ENCODE data around the gene CIITA. TPM values are rescaled to one million over a fixed set of nuclear protein-coding genes. Genes with fewer than 3 reads are reported as not detected.

CIITA gene
- total RNA-seq, 3 donors from 2014 or later = 5.6 to 14.6 (median 11.1) TPM

GRCh38 chr16:10831894-10832886 lies 44.8 kb upstream of the CIITA start:
- H3K27ac ChIP-seq = no peak overlapping the region
- H3K4me3 ChIP-seq = no peak overlapping the region
- intact Hi-C loops (cut with DNase I; ENCODE audit: low total_unique reads) = no loop called here
- H3K9me3 ChIP-seq = no peaks in the 10 kb centered on the region
- peaks cover 6 to 14% of the 10 kb centered on the region in 2 donors for H3K4me1 ChIP-seq
- TF ChIP-seq POLR2A (IDR thresholded peaks at IDR 0.05) = no peak
- no peak for TF ChIP-seq CTCF (IDR thresholded peaks at IDR 0.05)
- TF ChIP-seq POLR2AphosphoS5 (IDR thresholded peaks at IDR 0.05) = no peak
- H3K27me3 ChIP-seq = no peaks in the 10 kb centered on the region
- no peak for DNase-seq (ENCODE audit: low spot score in 2 of 2)
- no peaks in the 10 kb centered on the region for H3K36me3 ChIP-seq

GRCh38 chr16:10833271-10833670 lies 43.7 kb upstream of the CIITA start:
- H3K9me3 ChIP-seq = no peaks in the 10 kb centered on the region
- H3K27me3 ChIP-seq = no peaks in the 10 kb centered on the region
- H3K27ac ChIP-seq = no peak overlapping the region
- intact Hi-C loops (cut with DNase I; ENCODE audit: low total_unique reads) = no loop called here
- H3K4me3 ChIP-seq = no peak overlapping the region
- TF ChIP-seq POLR2A (IDR thresholded peaks at IDR 0.05) (no peak), CTCF (IDR thresholded peaks at IDR 0.05) (no peak), POLR2AphosphoS5 (IDR thresholded peaks at IDR 0.05) (no peak)
- no peak for DNase-seq (ENCODE audit: low spot score in 2 of 2)
- H3K4me1 ChIP-seq = peaks cover 0 to 7% of the 10 kb centered on the region in 2 donors
- no peaks in the 10 kb centered on the region for H3K36me3 ChIP-seq

GRCh38 chr16:10834130-10834529 lies 42.9 kb upstream of the CIITA start:
- intact Hi-C loops (cut with DNase I; ENCODE audit: low total_unique reads) = no loop called here
- no peak overlapping the region for H3K27ac ChIP-seq
- no peaks in the 10 kb centered on the region for H3K4me1 ChIP-seq
- TF ChIP-seq CTCF (IDR thresholded peaks at IDR 0.05) (no peak), POLR2AphosphoS5 (IDR thresholded peaks at IDR 0.05) (no peak), POLR2A (IDR thresholded peaks at IDR 0.05) (no peak)
- no peak for DNase-seq (ENCODE audit: low spot score in 2 of 2)
- H3K4me3 ChIP-seq = no peak overlapping the region
- H3K27me3 ChIP-seq = no peaks in the 10 kb centered on the region
- H3K9me3 ChIP-seq = no peaks in the 10 kb centered on the region
- H3K36me3 ChIP-seq = no peaks in the 10 kb centered on the region

- no peak for TF ChIP-seq CTCF (IDR thresholded peaks at IDR 0.05)
- TF ChIP-seq POLR2A (IDR thresholded peaks at IDR 0.05) = no peak
- TF ChIP-seq POLR2AphosphoS5 (IDR thresholded peaks at IDR 0.05) = no peak
- Histone ChIP-seq H3K4me1 (no peaks in the 10 kb centered on the region), H3K27ac (no peak overlapping the region), H3K9me3 (no peaks in the 10 kb centered on the region), H3K27me3 (no peaks in the 10 kb centered on the region), H3K36me3 (no peaks in the 10 kb centered on the region), H3K4me3 (no peak overlapping the region)
- intact Hi-C loops (cut with DNase I; ENCODE audit: low total_unique reads) = no loop called here
- DNase-seq (ENCODE audit: low spot score in 2 of 2) = no peak
These were observed 42.2 kb upstream of the CIITA start for GRCh38 chr16:10834766-10835165.

GRCh38 chr16:10835281-10835931 lies 41.6 kb upstream of the CIITA start:
- no peaks in the 10 kb centered on the region for H3K36me3 ChIP-seq
- DNase-seq (ENCODE audit: low spot score in 2 of 2) = no peak
- intact Hi-C loops (cut with DNase I; ENCODE audit: low total_unique reads) = no loop called here

More at GRCh38 chr16:10835281-10835931, 41.6 kb upstream of the CIITA start:
- H3K4me1 ChIP-seq = no peaks in the 10 kb centered on the region
- H3K4me3 ChIP-seq = no peak overlapping the region
- no peak overlapping the region for H3K27ac ChIP-seq
- TF ChIP-seq CTCF (IDR thresholded peaks at IDR 0.05) (no peak), POLR2AphosphoS5 (IDR thresholded peaks at IDR 0.05) (no peak), POLR2A (IDR thresholded peaks at IDR 0.05) (no peak)
- H3K27me3 ChIP-seq = no peaks in the 10 kb centered on the region
- H3K9me3 ChIP-seq = no peaks in the 10 kb centered on the region
